Measurements from ENCODE around the gene SYPL2.

The SYPL2 gene

GRCh38 chr1:109508001-109508872 is 41.9 kb downstream of the SYPL2 start:
- Histone ChIP-seq H3K9me3 (ENCODE audit: control insufficient read depth, insufficient read depth, low read length) (no peaks in the 10 kb centered on the region), H3K27me3 (ENCODE audit: control insufficient read depth, insufficient read depth, low read length) (peaks cover 44% of the 10 kb centered on the region), H3K4me1 (ENCODE audit: control insufficient read depth, insufficient read depth, low read length) (no peaks in the 10 kb centered on the region), H3K4me3 (ENCODE audit: low read depth, low read length) (no peak overlapping the region), H3K36me3 (ENCODE audit: control insufficient read depth, insufficient read depth, low read length) (no peaks in the 10 kb centered on the region), H3K9ac (ENCODE audit: low read depth, low read length) (no peak overlapping the region)

- H3K36me3 ChIP-seq (ENCODE audit: control insufficient read depth, insufficient read depth, low read length): no peaks in the 10 kb centered on the region
- peaks cover 44% of the 10 kb centered on the region for H3K27me3 ChIP-seq (ENCODE audit: control insufficient read depth, insufficient read depth, low read length)
- H3K4me3 ChIP-seq (ENCODE audit: low read depth, low read length): peak overlapping the region; percentile 95
- no peak overlapping the region for H3K9ac ChIP-seq (ENCODE audit: low read depth, low read length)
- no peaks in the 10 kb centered on the region for H3K9me3 ChIP-seq (ENCODE audit: control insufficient read depth, insufficient read depth, low read length)
- H3K4me1 ChIP-seq (ENCODE audit: control insufficient read depth, insufficient read depth, low read length): no peaks in the 10 kb centered on the region
Measured at GRCh38 chr1:109508873-109509175, 42.5 kb downstream of the SYPL2 start.

GRCh38 chr1:109509176-109510134 is 43.1 kb downstream of the SYPL2 start, which contains the start of gene AMIGO1:
AMIGO1 (minus strand) TSS chr1:109509727; CDS start chr1:109508912, 815 bp downstream.
- Histone ChIP-seq H3K27me3 (ENCODE audit: control insufficient read depth, insufficient read depth, low read length) (peaks cover 44% of the 10 kb centered on the region), H3K4me3 (ENCODE audit: low read depth, low read length) (peak within 1 kb of the TSS; percentile 95), H3K9ac (ENCODE audit: low read depth, low read length) (peak within 1 kb of the TSS; percentile 54), H3K36me3 (ENCODE audit: control insufficient read depth, insufficient read depth, low read length) (no peaks in the 10 kb centered on the region), H3K9me3 (ENCODE audit: control insufficient read depth, insufficient read depth, low read length) (no peaks in the 10 kb centered on the region), H3K4me1 (ENCODE audit: control insufficient read depth, insufficient read depth, low read length) (no peaks in the 10 kb centered on the region)

GRCh38 chr1:109513110-109513710 is 46.9 kb downstream of the SYPL2 start:
- Histone ChIP-seq H3K36me3 (ENCODE audit: control insufficient read depth, insufficient read depth, low read length) (no peaks in the 10 kb centered on the region), H3K9me3 (ENCODE audit: control insufficient read depth, insufficient read depth, low read length) (no peaks in the 10 kb centered on the region), H3K4me1 (ENCODE audit: control insufficient read depth, insufficient read depth, low read length) (no peaks in the 10 kb centered on the region), H3K9ac (ENCODE audit: low read depth, low read length) (no peak overlapping the region), H3K27me3 (ENCODE audit: control insufficient read depth, insufficient read depth, low read length) (peaks cover 31% of the 10 kb centered on the region), H3K4me3 (ENCODE audit: low read depth, low read length) (no peak overlapping the region)

GRCh38 chr1:109514846-109515245 is 48.5 kb downstream of the SYPL2 start:
- Histone ChIP-seq H3K9ac (ENCODE audit: low read depth, low read length) (no peak overlapping the region), H3K36me3 (ENCODE audit: control insufficient read depth, insufficient read depth, low read length) (no peaks in the 10 kb centered on the region), H3K4me3 (ENCODE audit: low read depth, low read length) (no peak overlapping the region), H3K4me1 (ENCODE audit: control insufficient read depth, insufficient read depth, low read length) (no peaks in the 10 kb centered on the region), H3K9me3 (ENCODE audit: control insufficient read depth, insufficient read depth, low read length) (no peaks in the 10 kb centered on the region), H3K27me3 (ENCODE audit: control insufficient read depth, insufficient read depth, low read length) (peaks cover 20% of the 10 kb centered on the region)

- Histone ChIP-seq H3K9ac (ENCODE audit: low read depth, low read length) (no peak overlapping the region), H3K27me3 (ENCODE audit: control insufficient read depth, insufficient read depth, low read length) (peaks cover 3% of the 10 kb centered on the region), H3K4me1 (ENCODE audit: control insufficient read depth, insufficient read depth, low read length) (no peaks in the 10 kb centered on the region), H3K36me3 (ENCODE audit: control insufficient read depth, insufficient read depth, low read length) (no peaks in the 10 kb centered on the region), H3K9me3 (ENCODE audit: control insufficient read depth, insufficient read depth, low read length) (no peaks in the 10 kb centered on the region), H3K4me3 (ENCODE audit: low read depth, low read length) (no peak overlapping the region)
Measured at GRCh38 chr1:109516872-109517271, 50.5 kb downstream of the SYPL2 start.

- H3K4me1 ChIP-seq (ENCODE audit: control insufficient read depth, insufficient read depth, low read length): no peaks in the 10 kb centered on the region
- H3K36me3 ChIP-seq (ENCODE audit: control insufficient read depth, insufficient read depth, low read length): no peaks in the 10 kb centered on the region
- H3K9me3 ChIP-seq (ENCODE audit: control insufficient read depth, insufficient read depth, low read length): no peaks in the 10 kb centered on the region
- H3K27me3 ChIP-seq (ENCODE audit: control insufficient read depth, insufficient read depth, low read length): peaks cover 4% of the 10 kb centered on the region
- no peak overlapping the region for H3K4me3 ChIP-seq (ENCODE audit: low read depth, low read length)
- no peak overlapping the region for H3K9ac ChIP-seq (ENCODE audit: low read depth, low read length)
Measured at GRCh38 chr1:109517337-109517736, 51.0 kb downstream of the SYPL2 start.

GRCh38 chr1:109521002-109521951 is 54.9 kb downstream of the SYPL2 start:
- H3K4me1 ChIP-seq (ENCODE audit: control insufficient read depth, insufficient read depth, low read length): no peaks in the 10 kb centered on the region

GRCh38 chr1:109522026-109522425 is 55.7 kb downstream of the SYPL2 start:
- H3K36me3 ChIP-seq (ENCODE audit: control insufficient read depth, insufficient read depth, low read length): no peaks in the 10 kb centered on the region
- H3K9me3 ChIP-seq (ENCODE audit: control insufficient read depth, insufficient read depth, low read length): no peaks in the 10 kb centered on the region
- no peak overlapping the region for H3K4me3 ChIP-seq (ENCODE audit: low read depth, low read length)
- H3K9ac ChIP-seq (ENCODE audit: low read depth, low read length): no peak overlapping the region
- no peaks in the 10 kb centered on the region for H3K4me1 ChIP-seq (ENCODE audit: control insufficient read depth, insufficient read depth, low read length)
- H3K27me3 ChIP-seq (ENCODE audit: control insufficient read depth, insufficient read depth, low read length): peaks cover 4% of the 10 kb centered on the region

More at GRCh38 chr1:109521002-109521951, 54.9 kb downstream of the SYPL2 start:
- no peaks in the 10 kb centered on the region for H3K36me3 ChIP-seq (ENCODE audit: control insufficient read depth, insufficient read depth, low read length)
- no peak overlapping the region for H3K4me3 ChIP-seq (ENCODE audit: low read depth, low read length)
- no peak overlapping the region for H3K9ac ChIP-seq (ENCODE audit: low read depth, low read length)
- peaks cover 4% of the 10 kb centered on the region for H3K27me3 ChIP-seq (ENCODE audit: control insufficient read depth, insufficient read depth, low read length)
- H3K9me3 ChIP-seq (ENCODE audit: control insufficient read depth, insufficient read depth, low read length): no peaks in the 10 kb centered on the region

- Histone ChIP-seq H3K9ac (ENCODE audit: low read depth, low read length) (no peak overlapping the region), H3K9me3 (ENCODE audit: control insufficient read depth, insufficient read depth, low read length) (no peaks in the 10 kb centered on the region), H3K36me3 (ENCODE audit: control insufficient read depth, insufficient read depth, low read length) (no peaks in the 10 kb centered on the region), H3K4me3 (ENCODE audit: low read depth, low read length) (no peak overlapping the region), H3K27me3 (ENCODE audit: control insufficient read depth, insufficient read depth, low read length) (peaks cover 4% of the 10 kb centered on the region), H3K4me1 (ENCODE audit: control insufficient read depth, insufficient read depth, low read length) (no peaks in the 10 kb centered on the region)
Measured at GRCh38 chr1:109523706-109524105, 57.4 kb downstream of the SYPL2 start.

Data from iPS-15b (cell line).